AG08396 (cell line): ENCODE measurements around the gene CLSTN2.

ENCODE experiments used
- DNase-seq: peaks from one replicate; pipeline ENCODE4 v3.0.0; 2012; ENCODE audit warnings: low spot score, mixed read lengths

The CLSTN2 gene

GRCh38 chr3:140597364-140597763 lies 662.4 kb downstream of the CLSTN2 start:
- no peak for DNase-seq

GRCh38 chr3:140597792-140598191 lies 662.8 kb downstream of the CLSTN2 start:
- no peak for DNase-seq

- DNase-seq, result no peak
Observed at GRCh38 chr3:140599009-140599408, 664.0 kb downstream of the CLSTN2 start.

- DNase-seq, result no peak
Observed at GRCh38 chr3:140599496-140599895, 664.5 kb downstream of the CLSTN2 start.

GRCh38 chr3:140601881-140602280 lies 666.9 kb downstream of the CLSTN2 start:
- no peak for DNase-seq

GRCh38 chr3:140602781-140603180 lies 667.8 kb downstream of the CLSTN2 start:
- DNase-seq, result no peak

GRCh38 chr3:140603766-140604165 lies 668.8 kb downstream of the CLSTN2 start:
- no peak for DNase-seq

GRCh38 chr3:140610544-140610943 lies 675.6 kb downstream of the CLSTN2 start:
- no peak for DNase-seq

- no peak for DNase-seq
Observed at GRCh38 chr3:140614001-140614400, 679.0 kb downstream of the CLSTN2 start.

- no peak for DNase-seq
Observed at GRCh38 chr3:140617135-140617534, 682.1 kb downstream of the CLSTN2 start.

- no peak for DNase-seq
Observed at GRCh38 chr3:140626856-140627255, 691.9 kb downstream of the CLSTN2 start.
